Nephron (organoid): ENCODE results near the gene MSI2.
"Not testable (repeated sequence)": the region's sequence is repeated elsewhere in the genome, so short reads cannot be mapped to it uniquely, and the experiment has no call there.

Experiments
- H3K27ac Mint-ChIP-seq, 3 experiments: 2 replicates each; pipeline ENCODE4 v1.8.0; 2020; ENCODE audit warnings: mixed read lengths in 3 of 3, mild to moderate bottlenecking in 2 of 3, moderate library complexity in 1 of 3
- H3K27me3 Mint-ChIP-seq: 2 replicates; pipeline ENCODE4 v1.8.0; 2021; ENCODE audit warnings: low read depth, mild to moderate bottlenecking, moderate library complexity, mixed read lengths
- H3K36me3 Mint-ChIP-seq: 2 replicates; pipeline ENCODE4 v1.8.0; 2020; ENCODE audit warnings: low read depth, mixed read lengths
- H3K4me1 Mint-ChIP-seq: 2 replicates; pipeline ENCODE4 v1.8.0; 2020; ENCODE audit warnings: mixed read lengths
- H3K4me3 Mint-ChIP-seq, 3 experiments: 2 replicates each; pipeline ENCODE4 v1.8.0; 2020; ENCODE audit warnings: mild to moderate bottlenecking in 3 of 3, mixed read lengths in 3 of 3, moderate library complexity in 2 of 3
- H3K9me3 Mint-ChIP-seq: 2 replicates; pipeline ENCODE4 v1.8.0; 2020; ENCODE audit warnings: mixed read lengths
- CTCF ChIP-seq, 3 experiments: fragments of 200-600 bp; sonication (generic); IDR thresholded peaks; one replicate each; pipeline ENCODE4 v1.5.0; 2021; ENCODE audit warnings: antibody characterized with exemption in 3 of 3; ENCODE audit not compliant: unreplicated experiment in 3 of 3

The MSI2 gene

GRCh38 chr17:57494443-57494842 lies 238.1 kb downstream of the MSI2 start:
- H3K36me3 Mint-ChIP-seq: no peaks in the 10 kb centered on the region
- H3K27ac Mint-ChIP-seq: no peak overlapping the region
- H3K4me1 Mint-ChIP-seq: peaks cover 28% of the 10 kb centered on the region
- no peak for TF ChIP-seq CTCF (IDR thresholded peaks at IDR 0.05; ENCODE audit: unreplicated experiment in 3 of 3)
- no peaks in the 10 kb centered on the region for H3K9me3 Mint-ChIP-seq
- H3K27me3 Mint-ChIP-seq: peaks cover 84% of the 10 kb centered on the region
- no peak overlapping the region for H3K4me3 Mint-ChIP-seq

GRCh38 chr17:57495771-57496170 lies 239.4 kb downstream of the MSI2 start:
- no peak for TF ChIP-seq CTCF (IDR thresholded peaks at IDR 0.05; ENCODE audit: unreplicated experiment in 3 of 3)
- Mint-ChIP-seq H3K4me1 (peaks cover 24% of the 10 kb centered on the region), H3K27ac (no peak overlapping the region), H3K27me3 (peaks cover 84% of the 10 kb centered on the region), H3K36me3 (no peaks in the 10 kb centered on the region), H3K9me3 (no peaks in the 10 kb centered on the region), H3K4me3 (no peak overlapping the region)

- no peaks in the 10 kb centered on the region for H3K36me3 Mint-ChIP-seq
- TF ChIP-seq CTCF (IDR thresholded peaks at IDR 0.05; ENCODE audit: unreplicated experiment in 3 of 3): no peak
- H3K4me1 Mint-ChIP-seq: peaks cover 18% of the 10 kb centered on the region
- H3K4me3 Mint-ChIP-seq: no peak overlapping the region
- no peak overlapping the region for H3K27ac Mint-ChIP-seq
- no peaks in the 10 kb centered on the region for H3K9me3 Mint-ChIP-seq
- H3K27me3 Mint-ChIP-seq: peaks cover 84% of the 10 kb centered on the region
These were observed 240.1 kb downstream of the MSI2 start for GRCh38 chr17:57496382-57496781.

- Mint-ChIP-seq H3K4me3 (no peak overlapping the region), H3K9me3 (no peaks in the 10 kb centered on the region), H3K4me1 (peaks cover 20% of the 10 kb centered on the region), H3K27me3 (peaks cover 69% of the 10 kb centered on the region), H3K36me3 (no peaks in the 10 kb centered on the region), H3K27ac (no peak overlapping the region)
- no peak for TF ChIP-seq CTCF (IDR thresholded peaks at IDR 0.05; ENCODE audit: unreplicated experiment in 3 of 3)
These were observed 242.1 kb downstream of the MSI2 start for GRCh38 chr17:57498443-57498842.

- Mint-ChIP-seq H3K27ac (peak overlapping the region in 2 of 3 experiments; percentile 30 to 67), H3K27me3 (peaks cover 64% of the 10 kb centered on the region), H3K4me1 (peaks cover 24% of the 10 kb centered on the region)
- not testable (repeated sequence) for H3K4me3 Mint-ChIP-seq, H3K36me3 Mint-ChIP-seq, H3K9me3 Mint-ChIP-seq
These were observed 242.9 kb downstream of the MSI2 start for GRCh38 chr17:57499221-57499620.

GRCh38 chr17:57499648-57500049 lies 243.3 kb downstream of the MSI2 start:
- H3K27me3 Mint-ChIP-seq: peaks cover 63% of the 10 kb centered on the region

More at GRCh38 chr17:57499648-57500049, 243.3 kb downstream of the MSI2 start:
- no peaks in the 10 kb centered on the region for H3K36me3 Mint-ChIP-seq
- H3K4me3 Mint-ChIP-seq: no peak overlapping the region
- TF ChIP-seq CTCF (IDR thresholded peaks at IDR 0.05; ENCODE audit: unreplicated experiment in 3 of 3): peak in 1 of 3 experiments; percentile 9
- peaks cover 26% of the 10 kb centered on the region for H3K4me1 Mint-ChIP-seq
- no peaks in the 10 kb centered on the region for H3K9me3 Mint-ChIP-seq
- peak overlapping the region in 2 of 3 experiments; percentile 30 to 67 for H3K27ac Mint-ChIP-seq
